HEK293 (cell line): ENCODE results near the gene MYH1.

Source experiments
- CTCF ChIP-seq: fragments of 450-650 bp; formaldehyde crosslinking; IDR thresholded peaks from 2 replicates; pipeline ENCODE4 v1.5.1; 2016; ENCODE audit warnings: missing biosample characterization, missing genetic modification characterization
- ZIC2 ChIP-seq: fragments of 450-650 bp; formaldehyde crosslinking; IDR thresholded peaks from 2 replicates; pipeline ENCODE4 v1.5.1; 2016; ENCODE audit warnings: missing biosample characterization, missing genetic modification characterization
- ZNF354C ChIP-seq: fragments of 450-650 bp; formaldehyde crosslinking; IDR thresholded peaks from 2 replicates; pipeline ENCODE4 v1.5.1; 2016; ENCODE audit warnings: missing biosample characterization, missing genetic modification characterization, low read depth, borderline replicate concordance
- ZNF433 ChIP-seq: fragments of 450-650 bp; formaldehyde crosslinking; IDR thresholded peaks from 2 replicates; pipeline ENCODE4 v1.5.1; 2016; ENCODE audit warnings: missing biosample characterization, missing genetic modification characterization, low read depth
- ZNF558 ChIP-seq: fragments of 450-650 bp; formaldehyde crosslinking; IDR thresholded peaks from 2 replicates; pipeline ENCODE4 v1.5.1; 2016; ENCODE audit warnings: missing biosample characterization, missing genetic modification characterization
- ZNF560 ChIP-seq: fragments of 450-650 bp; formaldehyde crosslinking; IDR thresholded peaks from 2 replicates; pipeline ENCODE4 v1.5.1; 2017; ENCODE audit warnings: missing biosample characterization, missing genetic modification characterization, borderline replicate concordance
- ZNF639 ChIP-seq: fragments of 450-650 bp; formaldehyde crosslinking; IDR thresholded peaks from 2 replicates; pipeline ENCODE4 v1.5.1; 2016; ENCODE audit warnings: missing biosample characterization, missing genetic modification characterization
- ZNF768 ChIP-seq: fragments of 450-650 bp; formaldehyde crosslinking; IDR thresholded peaks from 2 replicates; pipeline ENCODE4 v1.5.1; 2018; ENCODE audit warnings: missing biosample characterization, mild to moderate bottlenecking, missing genetic modification characterization

- TF ChIP-seq ZNF768 (tag by site-specific recombination): no peak
- no peak for TF ChIP-seq CTCF (tag by site-specific recombination)
- TF ChIP-seq ZNF354C (tag by site-specific recombination): no peak
- TF ChIP-seq ZNF560 (tag by site-specific recombination): no peak
- no peak for TF ChIP-seq ZNF558 (tag by site-specific recombination)
- TF ChIP-seq ZIC2: no peak
- TF ChIP-seq ZNF433 (tag by site-specific recombination): no peak
- no peak for TF ChIP-seq ZNF639 (tag by site-specific recombination)
Measured at GRCh38 chr17:10460062-10460461, 58.3 kb downstream of the MYH1 start.
